ENCODE data around the gene R3HDM4.

R3HDM4 gene

DNA sequence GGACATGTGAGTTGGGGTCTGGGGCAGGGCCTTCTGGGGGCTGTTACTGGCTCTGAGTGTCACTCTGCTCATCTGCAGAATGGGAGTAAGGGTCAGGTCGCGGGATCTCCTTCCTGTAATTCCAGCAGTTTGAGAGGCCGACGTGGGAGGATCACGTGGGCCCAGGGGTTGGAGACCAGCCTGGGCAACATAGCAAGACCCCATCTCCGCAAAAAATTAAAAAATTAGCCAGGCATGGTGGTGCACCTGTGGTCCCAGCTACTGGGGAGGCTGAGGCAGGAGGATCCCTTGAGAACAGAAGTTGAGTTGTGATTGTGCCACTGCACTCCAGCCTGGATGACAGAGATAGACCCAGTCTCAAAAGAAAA lies 16.9 kb upstream of the R3HDM4 start:
- no peak for DNase-seq (ENCODE audit: low spot score)

DNA sequence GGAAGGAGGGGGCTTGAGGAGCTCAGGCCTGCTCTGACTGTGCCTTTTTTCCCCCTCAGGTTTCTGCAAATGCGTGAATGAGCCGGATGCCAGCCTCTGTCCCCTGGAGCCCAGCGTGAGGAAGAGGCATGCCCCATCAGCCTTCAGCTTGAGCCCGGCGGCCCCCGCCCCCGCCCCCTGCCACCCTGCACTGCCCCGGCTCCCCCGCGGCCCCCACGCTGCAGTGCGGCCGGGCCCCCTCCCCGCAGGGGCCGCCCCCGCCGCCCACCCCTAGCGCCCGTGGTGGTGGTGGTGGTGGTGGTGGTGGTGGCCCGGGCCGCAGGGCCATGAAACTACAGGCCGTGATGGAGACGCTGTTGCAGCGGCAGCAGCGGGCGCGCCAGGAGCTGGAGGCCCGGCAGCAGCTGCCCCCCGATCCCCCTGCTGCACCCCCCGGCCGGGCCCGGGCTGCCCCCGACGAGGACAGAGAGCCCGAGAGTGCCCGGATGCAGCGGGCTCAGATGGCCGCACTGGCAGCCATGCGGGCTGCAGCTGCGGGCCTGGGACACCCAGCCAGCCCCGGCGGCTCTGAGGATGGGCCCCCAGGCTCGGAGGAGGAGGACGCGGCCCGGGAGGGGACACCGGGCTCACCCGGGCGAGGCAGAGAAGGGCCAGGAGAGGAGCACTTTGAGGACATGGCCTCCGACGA lies 16.3 kb upstream of the R3HDM4 start:
- no peak for DNase-seq (ENCODE audit: low spot score)

DNA sequence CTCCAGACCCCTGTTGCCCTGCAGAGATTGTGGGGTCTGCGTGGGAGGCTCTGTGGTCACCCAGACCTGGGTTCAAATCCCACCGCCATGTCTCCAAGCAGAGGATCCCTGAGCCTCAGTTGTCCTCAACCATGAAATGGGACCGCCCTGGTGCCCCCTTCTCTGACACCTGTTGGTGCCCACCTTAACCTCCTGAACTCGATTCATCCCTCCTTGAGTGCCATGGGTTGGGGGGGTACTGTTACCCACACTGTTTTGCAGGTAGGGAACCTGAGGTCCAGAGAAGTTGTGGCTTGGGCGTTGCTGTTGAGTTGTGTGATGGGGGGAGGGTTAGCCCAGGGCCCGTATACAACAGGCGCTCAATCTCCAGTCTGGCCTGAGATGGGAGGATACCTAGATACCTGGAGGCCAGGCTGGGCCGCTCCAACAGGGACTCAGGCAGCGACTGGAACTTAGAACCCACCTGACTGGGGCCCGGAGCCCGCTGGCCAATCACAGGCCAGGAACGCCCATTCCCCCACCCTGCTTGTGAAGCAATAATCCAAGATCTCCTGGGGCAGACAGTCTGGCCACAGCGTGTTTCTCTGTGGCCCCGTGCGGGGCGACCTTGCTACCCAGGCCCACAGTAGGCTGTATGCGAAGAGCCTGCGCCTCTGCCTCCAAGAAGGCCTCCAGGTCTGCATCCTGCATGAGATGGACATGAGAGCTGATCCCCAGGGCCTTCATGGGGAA lies 15.6 kb upstream of the R3HDM4 start:
- DNase-seq (ENCODE audit: low spot score), result peak; percentile 93

DNA sequence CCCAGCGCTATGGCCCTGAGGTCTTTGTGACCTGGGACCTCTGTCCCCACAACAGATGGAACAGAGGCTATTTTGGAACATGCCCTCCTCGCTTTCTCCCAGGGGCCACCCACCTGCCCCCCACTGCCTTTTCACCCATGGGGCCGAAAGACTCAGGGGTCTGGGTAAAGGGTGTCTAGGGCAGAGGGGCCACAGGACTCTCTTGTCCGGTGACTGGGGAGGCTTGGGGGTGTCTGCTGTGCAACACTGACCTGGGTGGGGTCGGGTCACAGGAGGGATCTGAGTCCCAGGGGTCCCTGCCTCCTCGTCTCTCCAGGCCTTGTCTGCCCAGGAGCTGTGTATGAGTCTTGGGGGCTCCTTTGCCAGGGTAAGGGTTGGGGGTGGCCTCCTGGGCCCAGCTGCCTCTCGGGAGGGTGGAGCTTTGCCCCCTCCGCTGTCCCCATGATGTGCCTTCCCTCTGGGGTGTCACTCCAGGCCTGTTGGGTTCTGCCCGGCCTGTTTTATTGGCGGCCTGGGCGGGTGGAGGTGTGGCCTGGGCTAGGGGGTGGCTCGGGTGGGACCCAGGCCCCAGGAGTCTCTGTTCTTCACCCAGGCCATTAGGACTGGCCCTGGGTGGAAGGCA lies 14.9 kb upstream of the R3HDM4 start:
- peak; percentile 81 for DNase-seq (ENCODE audit: low spot score)

DNA sequence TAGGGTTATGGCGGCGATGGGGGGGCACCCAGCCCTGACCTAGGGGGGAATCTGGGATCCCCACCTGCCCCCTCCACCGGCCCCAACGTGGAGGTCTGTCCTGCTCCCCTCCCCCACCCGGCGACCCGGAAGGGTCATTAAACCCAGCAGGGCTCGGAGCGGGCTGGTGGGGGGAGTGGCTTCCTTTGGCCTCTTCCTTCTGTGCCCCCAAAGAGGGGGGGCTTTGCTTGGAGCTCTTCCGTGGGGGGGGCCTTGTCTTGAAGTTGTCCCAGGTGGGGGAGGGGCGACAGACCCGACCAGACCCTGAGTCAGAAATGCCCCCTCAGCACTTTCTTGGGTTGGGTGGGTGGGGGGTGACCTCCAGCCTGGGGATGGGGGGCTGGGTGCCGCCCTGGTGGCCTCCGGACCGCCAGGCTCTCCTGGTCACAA lies 14.3 kb upstream of the R3HDM4 start:
- peak; percentile 92 for DNase-seq (ENCODE audit: low spot score)

DNA sequence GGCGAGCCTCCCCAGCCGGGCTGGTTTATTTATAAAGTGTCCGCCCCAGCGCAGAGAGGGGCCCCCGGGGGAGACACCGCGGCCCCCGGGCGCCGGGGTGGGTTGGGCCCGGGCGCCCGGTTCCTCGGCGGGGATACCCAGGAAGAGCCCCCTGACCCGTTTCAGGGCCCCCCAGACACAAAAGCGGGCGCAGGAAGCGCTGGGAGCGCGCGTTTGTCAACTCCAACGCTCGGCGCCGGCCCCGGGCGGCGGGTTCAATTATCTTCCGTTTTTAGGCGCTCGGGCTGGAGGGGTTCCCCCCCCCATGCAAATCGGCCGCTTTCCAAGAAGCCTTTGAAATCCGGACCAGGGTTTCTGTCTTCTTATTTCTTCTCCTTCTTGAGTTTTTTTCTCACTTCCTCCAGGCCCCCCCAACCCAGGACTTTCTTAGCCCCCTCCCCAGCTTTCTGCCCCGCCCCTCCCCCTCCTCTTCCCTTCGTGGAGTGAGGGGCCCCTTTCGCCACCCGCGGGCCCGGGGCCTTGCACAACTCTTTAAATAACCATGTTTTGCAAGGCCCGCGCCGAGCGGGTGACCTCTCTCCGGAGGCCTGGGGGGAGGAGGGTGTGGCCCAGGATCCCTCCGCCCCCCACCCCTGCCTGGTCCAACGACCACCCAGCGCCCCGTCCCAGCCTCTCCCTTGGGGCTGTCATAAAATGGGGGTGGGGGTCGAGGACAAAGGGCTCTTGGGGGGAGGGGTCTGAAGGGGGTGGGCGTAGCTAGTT lies 13.8 kb upstream of the R3HDM4 start:
- DNase-seq (ENCODE audit: low spot score), result peak; percentile 97

DNA sequence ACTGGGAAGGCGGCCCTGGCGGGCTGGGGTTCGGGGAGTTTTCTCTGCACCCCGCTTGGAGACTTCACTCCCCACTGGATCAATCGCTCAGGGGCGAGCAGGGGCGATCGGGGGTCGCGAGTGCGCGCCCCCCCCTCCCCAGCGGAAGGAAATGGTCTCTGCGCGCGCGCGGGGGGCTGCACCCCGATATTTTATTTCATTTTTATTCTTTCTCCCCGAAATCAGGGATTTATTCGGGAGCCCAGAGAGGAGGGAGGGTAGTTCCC lies 13.2 kb upstream of the R3HDM4 start:
- no peak for DNase-seq (ENCODE audit: low spot score)

DNA sequence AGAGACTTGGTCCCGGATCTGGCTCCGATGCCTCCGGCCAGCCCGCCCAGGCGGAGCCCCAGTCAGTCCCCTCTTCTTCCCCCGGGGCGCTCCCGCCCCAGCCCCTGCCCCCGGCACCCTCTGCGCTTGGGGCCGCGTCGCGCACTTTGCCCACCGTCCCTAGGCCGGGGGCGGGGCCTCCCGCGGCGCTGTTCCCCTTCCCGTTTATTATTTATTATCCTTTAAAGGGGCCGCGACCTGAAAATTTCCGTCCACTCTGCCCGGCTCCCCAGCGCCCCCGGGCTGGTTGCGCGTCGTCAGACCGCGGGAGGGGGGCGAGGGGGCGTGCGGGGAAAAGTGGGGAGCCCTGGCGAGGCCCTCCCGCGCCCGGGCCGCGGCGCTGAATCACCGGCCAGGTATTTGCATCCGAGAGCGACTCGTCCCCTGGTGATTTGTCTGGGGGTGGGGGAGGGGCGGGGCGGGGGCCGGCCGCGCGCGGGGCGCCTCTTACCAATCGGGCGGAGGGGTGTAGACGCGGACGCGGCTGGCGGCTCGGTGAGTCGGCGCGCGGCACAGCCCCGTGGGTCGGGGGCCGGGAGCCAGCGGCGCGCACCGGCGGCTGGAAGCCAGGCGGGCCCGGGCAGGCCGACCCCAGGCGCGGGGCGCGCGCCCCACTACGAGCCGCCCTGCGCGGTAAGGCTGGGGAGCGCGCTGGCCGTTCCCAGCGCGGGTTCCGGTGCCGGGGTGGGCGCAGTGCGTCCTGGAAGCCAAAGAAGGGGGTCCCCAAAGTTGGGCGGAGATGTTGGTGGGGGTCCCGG lies 12.7 kb upstream of the R3HDM4 start, which contains the start of gene ARID3A:
Gene ARID3A (plus strand): TSS at position 510 of the 797 bp plus-strand sequence. CDS start 3,494 bp downstream, outside the sequence.
- peak; percentile 97 for DNase-seq (ENCODE audit: low spot score)

DNA sequence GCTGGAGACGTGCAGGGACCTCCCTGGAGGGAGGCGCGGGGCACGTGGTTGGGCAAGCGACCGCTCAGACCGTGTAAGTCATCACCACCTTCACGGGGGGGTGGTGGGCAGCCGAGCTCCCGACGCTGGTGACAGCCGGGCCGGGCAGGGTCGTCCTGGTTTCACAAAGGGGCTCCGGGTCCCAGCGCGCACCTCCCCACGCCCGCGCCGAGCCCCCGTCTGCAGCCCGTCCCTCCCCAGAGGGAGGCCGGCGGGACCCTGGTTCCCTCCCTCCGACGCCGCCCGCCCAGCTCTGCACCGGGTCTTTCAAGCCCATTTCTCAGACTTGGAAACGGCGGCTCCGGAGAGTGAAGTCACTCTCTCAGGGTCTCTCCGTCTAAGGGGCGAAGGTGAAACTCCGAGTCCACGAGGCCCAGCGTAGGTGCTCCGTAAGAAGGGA lies 12.1 kb upstream of the R3HDM4 start:
- peak; percentile 82 for DNase-seq (ENCODE audit: low spot score)

DNA sequence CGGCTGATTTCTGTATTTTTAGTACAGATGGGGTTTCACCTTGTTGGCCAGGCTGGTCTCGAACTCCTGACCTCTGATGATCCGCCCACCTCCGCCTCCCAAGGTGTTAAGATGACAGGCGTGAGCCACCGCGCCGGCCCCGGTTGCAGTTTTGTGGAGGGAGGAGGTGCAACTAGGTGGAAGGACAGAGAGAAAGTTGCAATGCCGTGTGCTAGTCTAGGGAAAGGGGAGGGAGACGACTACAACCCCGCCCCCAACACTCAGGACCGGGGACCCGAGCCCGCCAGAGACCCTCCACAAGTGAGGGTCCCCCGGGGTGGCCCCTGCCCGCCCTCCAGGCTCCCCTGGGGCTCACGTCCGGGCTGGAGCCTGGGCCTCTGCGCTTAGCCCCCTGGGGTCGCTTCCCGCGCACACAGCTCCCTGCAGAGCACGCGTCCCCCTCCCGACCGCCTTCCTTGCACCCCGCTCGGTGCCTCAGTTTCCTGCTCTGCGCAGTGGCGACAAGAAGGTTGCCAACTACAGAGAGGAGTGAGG lies 11.6 kb upstream of the R3HDM4 start:
- DNase-seq (ENCODE audit: low spot score), result peak; percentile 83

DNA sequence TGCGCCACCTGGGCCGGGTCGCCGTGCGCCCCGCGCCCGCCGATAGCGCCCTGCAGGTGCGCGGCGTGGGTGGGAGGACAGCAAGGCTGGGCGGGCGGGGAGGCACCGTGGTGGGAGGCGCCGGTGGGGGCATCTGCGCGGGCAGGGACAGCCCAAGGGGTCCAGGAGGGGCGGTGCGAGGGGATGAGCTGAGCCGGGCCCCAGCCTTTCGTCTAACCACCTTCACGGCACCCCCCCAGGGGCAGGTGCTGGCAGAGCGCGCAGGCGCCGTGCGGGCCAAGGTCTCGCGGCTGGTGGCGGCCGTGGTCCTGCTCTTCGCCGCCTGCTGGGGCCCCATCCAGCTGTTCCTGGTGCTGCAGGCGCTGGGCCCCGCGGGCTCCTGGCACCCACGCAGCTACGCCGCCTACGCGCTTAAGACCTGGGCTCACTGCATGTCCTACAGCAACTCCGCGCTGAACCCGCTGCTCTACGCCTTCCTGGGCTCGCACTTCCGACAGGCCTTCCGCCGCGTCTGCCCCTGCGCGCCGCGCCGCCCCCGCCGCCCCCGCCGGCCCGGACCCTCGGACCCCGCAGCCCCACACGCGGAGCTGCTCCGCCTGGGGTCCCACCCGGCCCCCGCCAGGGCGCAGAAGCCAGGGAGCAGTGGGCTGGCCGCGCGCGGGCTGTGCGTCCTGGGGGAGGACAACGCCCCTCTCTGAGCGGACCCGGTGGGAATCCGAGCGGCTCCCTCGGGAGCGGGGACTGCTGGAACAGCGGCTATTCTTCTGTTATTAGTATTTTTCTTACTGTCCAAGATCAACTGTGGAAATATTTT lies 7.2 kb upstream of the R3HDM4 start:
- DNase-seq (ENCODE audit: low spot score), result peak; percentile 95

DNA sequence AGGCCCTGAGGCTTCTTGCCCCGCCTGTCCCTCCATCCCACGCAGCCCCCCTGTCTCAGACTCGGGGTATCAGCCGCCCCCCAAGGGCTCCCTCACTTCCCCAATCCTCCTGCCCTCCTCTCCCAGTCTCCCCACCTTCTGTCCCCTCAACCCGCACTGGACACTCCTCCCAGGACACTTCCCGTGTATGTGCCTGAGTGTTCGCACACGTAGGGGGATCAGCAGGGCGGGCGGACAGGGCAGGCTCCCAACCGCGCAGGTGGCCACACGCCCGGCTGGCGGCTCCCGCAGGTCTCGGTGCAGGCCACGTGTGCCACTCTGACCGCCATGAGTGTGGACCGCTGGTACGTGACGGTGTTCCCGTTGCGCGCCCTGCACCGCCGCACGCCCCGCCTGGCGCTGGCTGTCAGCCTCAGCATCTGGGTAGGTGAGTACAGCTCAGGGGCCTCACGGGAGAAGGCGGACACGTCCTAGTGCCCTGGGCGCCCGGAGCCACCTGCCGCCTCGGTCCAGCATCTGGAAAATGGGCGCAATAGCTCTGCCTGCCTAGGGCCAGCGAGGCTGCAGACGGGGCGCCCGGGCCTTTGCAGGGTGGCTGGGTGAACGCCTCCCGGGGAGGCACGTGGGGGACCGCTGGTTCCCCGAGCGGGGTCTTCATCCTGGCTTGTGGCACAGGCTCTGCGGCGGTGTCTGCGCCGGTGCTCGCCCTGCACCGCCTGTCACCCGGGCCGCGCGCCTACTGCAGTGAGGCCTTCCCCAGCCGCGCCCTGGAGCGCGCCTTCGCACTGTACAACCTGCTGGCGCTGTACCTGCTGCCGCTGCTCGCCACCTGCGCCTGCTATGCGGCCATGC lies 6.4 kb upstream of the R3HDM4 start:
- peak; percentile 59 for DNase-seq (ENCODE audit: low spot score)

DNA sequence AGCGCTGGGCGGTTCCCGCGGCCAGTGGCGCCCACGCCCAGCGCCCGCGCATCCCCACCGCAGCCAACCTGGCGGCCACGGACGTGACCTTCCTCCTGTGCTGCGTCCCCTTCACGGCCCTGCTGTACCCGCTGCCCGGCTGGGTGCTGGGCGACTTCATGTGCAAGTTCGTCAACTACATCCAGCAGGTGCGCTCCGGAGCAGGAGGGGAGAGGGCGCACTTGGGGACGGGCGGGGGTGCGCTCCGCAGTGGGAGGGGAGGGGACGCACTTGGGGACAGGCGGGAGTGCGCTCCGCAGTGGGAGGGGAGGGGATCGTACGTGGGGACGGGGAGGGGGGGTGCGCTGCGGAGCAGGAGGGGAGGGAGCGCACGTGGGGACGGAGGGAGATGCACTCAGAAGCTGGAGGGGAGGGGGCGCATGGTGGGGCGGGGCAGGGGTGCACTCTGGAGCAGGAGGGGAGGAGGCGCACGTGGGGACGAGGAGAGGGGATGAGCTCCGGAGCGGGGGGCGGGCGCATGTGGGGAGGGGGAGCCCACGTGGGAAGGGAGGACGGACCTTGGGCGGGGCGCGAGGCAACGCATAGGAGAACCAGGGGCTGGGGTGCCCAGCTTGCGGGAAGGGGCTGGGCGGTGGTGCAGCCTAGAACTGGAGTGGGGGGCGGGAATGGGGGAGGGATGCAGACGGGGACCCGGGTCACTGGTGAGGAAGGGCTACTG lies 5.6 kb upstream of the R3HDM4 start:
- no peak for DNase-seq (ENCODE audit: low spot score)

DNA sequence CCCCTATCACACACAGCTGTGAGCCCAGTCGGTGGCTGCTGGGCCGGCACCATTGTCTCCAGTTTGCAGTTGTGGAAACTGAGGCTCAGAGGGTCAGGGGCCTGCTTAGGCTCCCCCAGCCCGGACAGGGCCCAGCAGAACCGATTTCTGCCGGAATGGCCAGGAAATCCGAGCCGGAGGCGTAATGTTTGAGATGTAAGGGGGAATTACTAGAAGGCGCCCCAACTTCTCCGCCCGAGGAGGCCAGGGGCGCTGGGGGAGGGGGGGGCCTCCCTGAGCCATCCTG lies 5.1 kb upstream of the R3HDM4 start:
- no peak for DNase-seq (ENCODE audit: low spot score)

DNA sequence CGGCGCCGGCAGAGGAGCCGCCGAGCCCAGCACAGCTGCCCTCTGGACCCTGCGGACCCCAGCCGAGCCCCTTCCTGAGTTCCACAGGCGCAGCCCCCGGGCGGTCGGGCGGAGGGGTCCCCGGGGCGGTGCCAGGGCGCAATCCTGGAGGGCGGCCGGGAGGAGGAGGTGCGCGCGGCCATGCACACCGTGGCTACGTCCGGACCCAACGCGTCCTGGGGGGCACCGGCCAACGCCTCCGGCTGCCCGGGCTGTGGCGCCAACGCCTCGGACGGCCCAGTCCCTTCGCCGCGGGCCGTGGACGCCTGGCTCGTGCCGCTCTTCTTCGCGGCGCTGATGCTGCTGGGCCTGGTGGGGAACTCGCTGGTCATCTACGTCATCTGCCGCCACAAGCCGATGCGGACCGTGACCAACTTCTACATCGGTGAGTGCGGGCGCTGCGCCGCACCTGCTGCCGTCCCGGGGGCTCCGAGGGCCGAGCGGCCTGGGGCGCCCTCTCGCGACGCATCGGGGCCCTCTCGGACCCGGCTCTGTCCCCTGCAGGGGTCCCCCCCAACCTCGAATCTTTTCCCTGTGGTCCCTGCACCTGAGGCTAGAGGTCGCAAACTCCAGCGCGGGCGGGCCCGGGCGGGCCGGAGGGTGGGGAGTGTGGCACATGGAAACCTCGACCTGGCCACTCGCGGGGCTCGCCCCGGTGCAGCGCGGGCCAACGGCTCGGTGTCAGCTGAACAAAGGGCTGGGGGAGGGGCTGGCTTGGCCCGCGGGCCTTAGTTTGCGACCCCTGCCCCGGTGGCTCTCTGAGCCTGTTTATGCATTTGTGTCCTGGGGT lies 4.5 kb upstream of the R3HDM4 start, which contains the start of gene KISS1R:
Gene KISS1R (plus strand): TSS at position 11 of the 829 bp plus-strand sequence. CDS start 170 bp downstream, at position 181.
- DNase-seq (ENCODE audit: low spot score), result peak; percentile 94

DNA sequence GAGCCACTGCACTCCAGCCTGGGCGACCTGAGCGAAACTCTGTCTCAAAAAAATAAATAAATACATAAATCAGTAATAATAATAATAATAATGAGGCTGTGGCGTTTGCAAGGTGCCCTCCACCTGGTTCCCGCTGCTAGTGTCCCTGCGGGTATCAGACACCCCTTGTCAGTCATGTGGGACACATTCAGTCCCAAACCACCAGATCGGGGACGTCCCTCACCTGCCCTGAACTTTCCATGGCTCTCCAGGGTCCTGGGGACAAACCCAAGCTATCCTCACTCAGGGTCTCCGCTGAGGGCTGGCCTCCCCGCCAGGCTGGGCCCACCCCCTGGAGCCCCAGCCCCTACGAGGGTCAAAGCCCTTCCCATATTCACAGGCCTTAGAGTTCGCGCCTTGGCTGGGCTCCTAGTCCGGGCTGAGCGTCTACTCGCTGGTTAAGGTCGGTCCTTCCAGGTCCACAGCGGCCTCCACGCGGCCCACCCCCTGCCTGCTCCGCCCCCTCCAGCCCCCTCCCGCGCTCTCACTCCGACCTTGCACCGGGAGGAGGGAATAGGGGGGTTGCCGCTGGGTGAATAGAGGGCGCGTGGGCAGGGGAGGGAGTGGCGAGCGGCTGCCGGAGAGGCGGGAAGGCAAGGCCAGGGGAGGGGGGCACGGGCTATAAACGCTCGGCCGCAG lies 3.8 kb upstream of the R3HDM4 start:
- DNase-seq (ENCODE audit: low spot score), result no peak
